CD4-positive, alpha-beta T cell treated with Interferon alpha-2 for 1 hour (primary cell): Measurements from ENCODE around the gene KNTC1.

Source experiments
- DNase-seq, 2 donors: peaks; one replicate each; pipeline ENCODE4 v3.0.0-alpha.2; 2020 to 2022

KNTC1 gene

GRCh38 chr12:122661246-122661645 is 134.2 kb downstream of the KNTC1 start:
- no peak for DNase-seq

- DNase-seq, result no peak
Observed at GRCh38 chr12:122661938-122662337, 134.9 kb downstream of the KNTC1 start.

- no peak for DNase-seq
Observed at GRCh38 chr12:122665349-122665748, 138.3 kb downstream of the KNTC1 start.

- no peak for DNase-seq
Observed at GRCh38 chr12:122665759-122666158, 138.7 kb downstream of the KNTC1 start.

- DNase-seq, result no peak
Observed at GRCh38 chr12:122668268-122668667, 141.2 kb downstream of the KNTC1 start.

- DNase-seq, result no peak
Observed at GRCh38 chr12:122669397-122670070, 142.5 kb downstream of the KNTC1 start.

GRCh38 chr12:122672515-122672914 is 145.5 kb downstream of the KNTC1 start:
- no peak for DNase-seq
